Breast epithelium (tissue), 4 donors: Measurements from ENCODE around the gene SLC35F3. TPM values are rescaled to one million over a fixed set of nuclear protein-coding genes. Genes with fewer than 3 reads are reported as not detected.

Experiments
- DNase-seq, 2 donors: peaks; one replicate each; pipeline ENCODE4 v3.0.0-alpha.2; 2019; ENCODE audit warnings: low spot score in 2 of 2
- H3K27ac ChIP-seq, 2 donors: fragments of 200-600 bp; sonication (generic) in 1 of 2; one replicate each; pipeline ENCODE4 v1.5.1; 2016 to 2019; ENCODE audit warnings: mild to moderate bottlenecking in 1 of 2
- H3K27me3 ChIP-seq, 2 donors: fragments of 200-600 bp; sonication (generic) in 1 of 2; one replicate each; pipeline versions ENCODE4 v1.5.1 to v1.6.0; 2017 to 2019; ENCODE audit warnings: control low read depth in 1 of 2, mild to moderate bottlenecking in 1 of 2
- H3K36me3 ChIP-seq: fragments of 200-600 bp; one replicate; pipeline ENCODE4 v1.5.1; 2019
- H3K4me1 ChIP-seq, 2 donors: fragments of 200-600 bp; sonication (generic); one replicate each; pipeline ENCODE4 v1.5.1; 2016 to 2019; ENCODE audit warnings: control low read depth in 1 of 2
- H3K4me3 ChIP-seq, 3 donors: fragments of 200-600 bp; sonication (generic); 1 replicate in 2 of 3; 2 replicates in 1 of 3; pipeline ENCODE4 v1.5.1; 2016 to 2019; ENCODE audit warnings: mild to moderate bottlenecking in 3 of 3, moderate library complexity in 2 of 3
- H3K9me3 ChIP-seq, 2 donors: fragments of 200-600 bp; sonication (generic) in 1 of 2; one replicate each; pipeline ENCODE4 v1.5.1; 2016 to 2019; ENCODE audit warnings: control low read depth in 1 of 2
- CTCF ChIP-seq, 3 donors: fragments of 450-650 bp; IDR thresholded peaks; one replicate each; pipeline ENCODE4 v1.5.1; 2016 to 2017; ENCODE audit warnings: antibody characterized with exemption in 3 of 3, mild to moderate bottlenecking in 3 of 3, moderate library complexity in 3 of 3
- POLR2A ChIP-seq: fragments of 450-650 bp; IDR thresholded peaks from one replicate; pipeline ENCODE4 v1.6.1; 2016; ENCODE audit warnings: antibody characterized with exemption, mild to moderate bottlenecking, moderate library complexity
- POLR2AphosphoS5 ChIP-seq, 3 donors: sonication (generic); formaldehyde crosslinking; IDR thresholded peaks; one replicate each; pipeline ENCODE4 v1.6.1; 2017; ENCODE audit warnings: antibody characterized with exemption in 3 of 3
- intact Hi-C: fragments of 100-400 bp; cut with DNase I; formaldehyde crosslinking; loops from one replicate; pipeline ENCODE4 v1.15.1; 2023; ENCODE audit warnings: low total_unique reads
- total RNA-seq, 3 donors: library from RNA; depleted of rRNA; stranded (reverse); fragments of >200 nt; gene quantifications; one replicate each; pipeline ENCODE4 v1.1.0, GENCODE V29; 2016

The SLC35F3 gene
- total RNA-seq, 3 donors from 2014 or later = 8.8 to 13.0 TPM; not detected in 1

- Histone ChIP-seq H3K4me3 (peak overlapping the region in 1 of 3 donors; percentile 32), H3K36me3 (no peaks in the 10 kb centered on the region), H3K9me3 (no peaks in the 10 kb centered on the region), H3K27ac (no peak overlapping the region), H3K4me1 (no peaks in the 10 kb centered on the region), H3K27me3 (no peaks in the 10 kb centered on the region)
- intact Hi-C loops = no loop called here
- DNase-seq = no peak
- TF ChIP-seq CTCF (IDR thresholded peaks at IDR 0.05) (no peak), POLR2A (no peak), POLR2AphosphoS5 (IDR thresholded peaks at IDR 0.05) (no peak)
Measured at GRCh38 chr1:234325878-234326496, 421.5 kb downstream of the SLC35F3 start.

- H3K27ac ChIP-seq = no peak overlapping the region
- no peaks in the 10 kb centered on the region for H3K4me1 ChIP-seq
- no peaks in the 10 kb centered on the region for H3K27me3 ChIP-seq
- peak overlapping the region in 2 of 3 donors; percentile 29 to 32 for H3K4me3 ChIP-seq
- intact Hi-C loops = no loop called here
- H3K9me3 ChIP-seq = no peaks in the 10 kb centered on the region
- H3K36me3 ChIP-seq = no peaks in the 10 kb centered on the region
- peak in 2 of 3 donors; percentile 40 to 45 for TF ChIP-seq CTCF (IDR thresholded peaks at IDR 0.05)
- TF ChIP-seq POLR2A = no peak
- DNase-seq = no peak
Measured at GRCh38 chr1:234326497-234327366, 422.3 kb downstream of the SLC35F3 start.

- no peak for DNase-seq
- no peak overlapping the region for H3K27ac ChIP-seq
- H3K4me1 ChIP-seq = no peaks in the 10 kb centered on the region
- no peaks in the 10 kb centered on the region for H3K36me3 ChIP-seq
- H3K4me3 ChIP-seq = no peak overlapping the region
- intact Hi-C loops = no loop called here
- H3K27me3 ChIP-seq = no peaks in the 10 kb centered on the region
- no peak for TF ChIP-seq POLR2AphosphoS5 (IDR thresholded peaks at IDR 0.05)
- TF ChIP-seq POLR2A = no peak
- TF ChIP-seq CTCF (IDR thresholded peaks at IDR 0.05) = no peak
- no peaks in the 10 kb centered on the region for H3K9me3 ChIP-seq
Measured at GRCh38 chr1:234327577-234328164, 423.2 kb downstream of the SLC35F3 start.

GRCh38 chr1:234330843-234331215 lies 426.4 kb downstream of the SLC35F3 start:
- DNase-seq = no peak
- Histone ChIP-seq H3K4me3 (no peak overlapping the region), H3K4me1 (no peaks in the 10 kb centered on the region), H3K27me3 (no peaks in the 10 kb centered on the region), H3K27ac (no peak overlapping the region), H3K36me3 (no peaks in the 10 kb centered on the region), H3K9me3 (no peaks in the 10 kb centered on the region)
- TF ChIP-seq POLR2AphosphoS5 (IDR thresholded peaks at IDR 0.05) = no peak
- no peak for TF ChIP-seq POLR2A
- intact Hi-C loops = no loop called here

GRCh38 chr1:234331507-234331906 lies 427.0 kb downstream of the SLC35F3 start:
- no peak for DNase-seq
- H3K36me3 ChIP-seq = no peaks in the 10 kb centered on the region
- TF ChIP-seq POLR2AphosphoS5 (IDR thresholded peaks at IDR 0.05) (no peak), CTCF (IDR thresholded peaks at IDR 0.05) (no peak), POLR2A (no peak)
- no peak overlapping the region for H3K27ac ChIP-seq
- no peaks in the 10 kb centered on the region for H3K27me3 ChIP-seq
- H3K4me1 ChIP-seq = no peaks in the 10 kb centered on the region
- intact Hi-C loops = no loop called here
- H3K9me3 ChIP-seq = peaks cover 0 to 6% of the 10 kb centered on the region in 2 donors
- no peak overlapping the region for H3K4me3 ChIP-seq
